K562 (cell line): ENCODE measurements around the gene BANP. TPM values are rescaled to one million over a fixed set of nuclear protein-coding genes. Genes with fewer than 3 reads are reported as not detected.

Experiments used
- ARID1B ChIP-seq: fragments of 450-650 bp; IDR thresholded peaks from 2 replicates; pipeline ENCODE4 v1.6.1; 2016; ENCODE audit warnings: antibody characterized with exemption, mild to moderate bottlenecking, inconsistent platforms
- CREM ChIP-seq: IDR thresholded peaks from 2 replicates; pipeline ENCODE4 v1.6.1; 2014; ENCODE audit warnings: antibody characterized with exemption, low read depth
- GATAD2B ChIP-seq: fragments of 450-650 bp; IDR thresholded peaks from 2 replicates; pipeline ENCODE4 v1.6.1; 2017; ENCODE audit warnings: mild to moderate bottlenecking, borderline replicate concordance
- KDM2B ChIP-seq: fragments of 250-450 bp; sonication (Bioruptor Pico); IDR thresholded peaks from 2 replicates; pipeline ENCODE4 v1.8.0; 2021; ENCODE audit warnings: mild to moderate bottlenecking, moderate library complexity
- NFIC ChIP-seq: fragments of 450-650 bp; IDR thresholded peaks from 2 replicates; pipeline ENCODE4 v1.6.1; 2017; ENCODE audit warnings: mild to moderate bottlenecking, inconsistent platforms
- POLR2G ChIP-seq: fragments of 200-400 bp; formaldehyde crosslinking; IDR thresholded peaks from 2 replicates; pipeline ENCODE4 v1.6.1; 2017; ENCODE audit warnings: low read depth, mild to moderate bottlenecking, antibody characterized with exemption, low read length, moderate library complexity
- RBFOX2 ChIP-seq: fragments of 200-400 bp; formaldehyde crosslinking; IDR thresholded peaks from 2 replicates; pipeline ENCODE4 v1.6.1; 2017; ENCODE audit warnings: low read depth, mild to moderate bottlenecking, low read length, moderate library complexity
- VEZF1 ChIP-seq: fragments of 200-800 bp; sonication (Bioruptor generic); IDR thresholded peaks from 2 replicates; pipeline ENCODE4 v1.6.1; 2017; ENCODE audit warnings: missing genetic modification characterization, missing compliant biosample characterization
- ZBTB12 ChIP-seq: fragments of 250-450 bp; sonication (Bioruptor Pico); IDR thresholded peaks from 2 replicates; pipeline ENCODE4 v1.4.0; 2020
- ZNF41 ChIP-seq: fragments of 250-450 bp; sonication (Bioruptor Pico); conservative IDR thresholded peaks from 2 replicates; pipeline ENCODE4 v1.4.0; 2020; ENCODE audit warnings: mild to moderate bottlenecking
- polyA plus RNA-seq, 8 experiments: library from polyadenylated mRNA; depleted of rRNA in 4 of 8; stranded (reverse) in 5 of 8; unstranded in 3 of 8; fragments of >200 nt; fragmentation: Nextera tagmentation in 2 of 8; fragmentation: Illumina TruSeq in 1 of 8; extraction: Ambion mirVana in 2 of 8; extraction: Trizol in 1 of 8; gene quantifications; 2 replicates each; pipeline versions ENCODE4 v1.2.1 to v1.2.3, GENCODE V29; 2011 to 2014; ENCODE audit warnings: inconsistent platforms in 1 of 8, missing spikeins in 1 of 8
- total RNA-seq, 7 experiments: library from RNA; depleted of rRNA in 6 of 7; stranded (reverse); fragments of >200 nt in 6 of 7; fragmentation: Illumina TruSeq in 2 of 7; extraction: Trizol in 2 of 7; gene quantifications; 2 replicates each; pipeline versions ENCODE4 v1.2.1 to v1.2.3, GENCODE V29; 2011 to 2021; ENCODE audit warnings: low replicate concordance in 1 of 7
- TF ChIP-seq, protein P1 (sequence below), 2 experiments: fragments of 450-650 bp in 1 of 2; sonication (generic) in 1 of 2; formaldehyde crosslinking in 1 of 2; IDR thresholded peaks; 2 replicates each; pipeline versions ENCODE4 v1.7.1 to v1.9.0; 2016 to 2022; ENCODE audit warnings: inconsistent platforms in 1 of 2, mild to moderate bottlenecking in 1 of 2, missing genetic modification reagents in 1 of 2

BANP gene
- total and polyA plus RNA-seq, 9 of the 15 experiments (the other 6 are each of a cell fraction or from before 2014, with no cell fraction given), result 4.6 to 22.1 (median 15.6) TPM

DNA sequence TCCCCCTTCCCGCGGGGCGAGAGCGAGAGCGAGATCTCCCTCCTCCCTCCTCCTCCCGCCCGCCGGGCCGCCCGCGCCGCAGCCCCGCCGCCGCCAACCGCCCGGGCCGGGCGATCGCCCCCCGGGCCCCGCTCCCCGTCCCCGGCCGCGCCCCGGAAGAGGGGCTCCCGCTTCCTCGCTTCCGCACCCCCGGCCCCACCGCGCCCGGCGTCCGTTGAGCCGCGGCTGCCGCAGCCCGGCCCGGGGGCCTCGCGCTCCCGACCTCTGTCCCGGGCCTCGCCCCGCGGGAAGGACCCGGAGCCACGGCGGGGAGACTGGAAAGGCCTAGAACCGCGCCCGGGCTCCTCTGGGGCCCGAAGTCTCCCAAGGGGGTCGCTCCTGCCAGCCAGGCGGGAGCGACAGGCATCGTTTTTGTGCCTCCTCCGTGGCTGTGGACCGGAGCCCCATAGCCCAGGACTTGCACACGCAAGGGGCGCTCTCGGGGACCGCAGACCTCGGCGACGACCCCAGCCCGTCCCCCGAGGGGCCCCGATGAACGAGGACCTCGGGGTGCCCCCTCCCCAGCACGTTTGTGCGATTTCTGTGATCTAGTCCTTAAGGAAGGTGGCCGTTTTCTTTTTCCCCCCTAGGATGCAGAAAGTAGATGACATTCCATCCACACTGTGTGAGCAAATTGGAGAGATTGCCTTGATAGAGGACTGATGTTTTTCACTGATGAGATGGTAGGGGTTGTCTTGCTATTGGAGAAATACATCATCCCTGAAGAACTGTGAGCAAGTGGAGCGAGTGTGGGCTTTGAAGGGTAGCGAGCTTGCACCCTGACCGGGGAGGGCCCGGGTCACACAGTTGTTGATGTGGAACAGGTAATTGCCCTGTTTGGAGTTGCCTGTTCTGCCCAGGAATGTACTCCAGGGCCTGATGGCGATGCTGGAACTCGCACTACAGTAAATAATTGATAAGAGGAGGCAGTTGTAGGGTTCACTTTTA is 611 bp downstream of the BANP start (continued):
- TF ChIP-seq, protein P1, sequence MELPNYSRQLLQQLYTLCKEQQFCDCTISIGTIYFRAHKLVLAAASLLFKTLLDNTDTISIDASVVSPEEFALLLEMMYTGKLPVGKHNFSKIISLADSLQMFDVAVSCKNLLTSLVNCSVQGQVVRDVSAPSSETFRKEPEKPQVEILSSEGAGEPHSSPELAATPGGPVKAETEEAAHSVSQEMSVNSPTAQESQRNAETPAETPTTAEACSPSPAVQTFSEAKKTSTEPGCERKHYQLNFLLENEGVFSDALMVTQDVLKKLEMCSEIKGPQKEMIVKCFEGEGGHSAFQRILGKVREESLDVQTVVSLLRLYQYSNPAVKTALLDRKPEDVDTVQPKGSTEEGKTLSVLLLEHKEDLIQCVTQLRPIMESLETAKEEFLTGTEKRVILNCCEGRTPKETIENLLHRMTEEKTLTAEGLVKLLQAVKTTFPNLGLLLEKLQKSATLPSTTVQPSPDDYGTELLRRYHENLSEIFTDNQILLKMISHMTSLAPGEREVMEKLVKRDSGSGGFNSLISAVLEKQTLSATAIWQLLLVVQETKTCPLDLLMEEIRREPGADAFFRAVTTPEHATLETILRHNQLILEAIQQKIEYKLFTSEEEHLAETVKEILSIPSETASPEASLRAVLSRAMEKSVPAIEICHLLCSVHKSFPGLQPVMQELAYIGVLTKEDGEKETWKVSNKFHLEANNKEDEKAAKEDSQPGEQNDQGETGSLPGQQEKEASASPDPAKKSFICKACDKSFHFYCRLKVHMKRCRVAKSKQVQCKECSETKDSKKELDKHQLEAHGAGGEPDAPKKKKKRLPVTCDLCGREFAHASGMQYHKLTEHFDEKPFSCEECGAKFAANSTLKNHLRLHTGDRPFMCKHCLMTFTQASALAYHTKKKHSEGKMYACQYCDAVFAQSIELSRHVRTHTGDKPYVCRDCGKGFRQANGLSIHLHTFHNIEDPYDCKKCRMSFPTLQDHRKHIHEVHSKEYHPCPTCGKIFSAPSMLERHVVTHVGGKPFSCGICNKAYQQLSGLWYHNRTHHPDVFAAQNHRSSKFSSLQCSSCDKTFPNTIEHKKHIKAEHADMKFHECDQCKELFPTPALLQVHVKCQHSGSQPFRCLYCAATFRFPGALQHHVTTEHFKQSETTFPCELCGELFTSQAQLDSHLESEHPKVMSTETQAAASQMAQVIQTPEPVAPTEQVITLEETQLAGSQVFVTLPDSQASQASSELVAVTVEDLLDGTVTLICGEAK (IDR thresholded peaks at IDR 0.05), result peak; percentile 57; the same call in 1 of the 2 replicates
- TF ChIP-seq, protein P1 (CRISPR knock-in tag; IDR thresholded peaks at IDR 0.05), result no peak
- no peak for TF ChIP-seq KDM2B
- peak; percentile 45; the same call in 1 of the 2 replicates for TF ChIP-seq GATAD2B
- TF ChIP-seq ARID1B, result no peak
- no peak for TF ChIP-seq CREM
- peak; percentile 74 for TF ChIP-seq RBFOX2
- no peak for TF ChIP-seq NFIC
- peak; percentile 90 for TF ChIP-seq VEZF1 (CRISPR knock-in tag)
- no peak for TF ChIP-seq ZNF41 (CRISPR knock-in tag)
- TF ChIP-seq ZBTB12 (CRISPR knock-in tag), result no peak
- TF ChIP-seq POLR2G, result peak; percentile 51
